Glomerular endothelial cell (primary cell): Measurements from ENCODE around the gene ARSA. TPM values are rescaled to one million over a fixed set of nuclear protein-coding genes. Genes with fewer than 3 reads are reported as not detected.

Source experiments
- DNase-seq: peaks from one replicate; pipeline ENCODE4 v3.0.0-alpha.2; 2011; ENCODE audit warnings: low read depth, low spot score; ENCODE audit errors: extremely low read depth
- total RNA-seq: library from RNA; depleted of rRNA; stranded (reverse); fragments of >200 nt; gene quantifications from 2 replicates; pipeline ENCODE4 v1.2.3, GENCODE V29; 2015

Gene ARSA
- total RNA-seq, 1 donor from 2014 or later = 59.4 TPM

DNA sequence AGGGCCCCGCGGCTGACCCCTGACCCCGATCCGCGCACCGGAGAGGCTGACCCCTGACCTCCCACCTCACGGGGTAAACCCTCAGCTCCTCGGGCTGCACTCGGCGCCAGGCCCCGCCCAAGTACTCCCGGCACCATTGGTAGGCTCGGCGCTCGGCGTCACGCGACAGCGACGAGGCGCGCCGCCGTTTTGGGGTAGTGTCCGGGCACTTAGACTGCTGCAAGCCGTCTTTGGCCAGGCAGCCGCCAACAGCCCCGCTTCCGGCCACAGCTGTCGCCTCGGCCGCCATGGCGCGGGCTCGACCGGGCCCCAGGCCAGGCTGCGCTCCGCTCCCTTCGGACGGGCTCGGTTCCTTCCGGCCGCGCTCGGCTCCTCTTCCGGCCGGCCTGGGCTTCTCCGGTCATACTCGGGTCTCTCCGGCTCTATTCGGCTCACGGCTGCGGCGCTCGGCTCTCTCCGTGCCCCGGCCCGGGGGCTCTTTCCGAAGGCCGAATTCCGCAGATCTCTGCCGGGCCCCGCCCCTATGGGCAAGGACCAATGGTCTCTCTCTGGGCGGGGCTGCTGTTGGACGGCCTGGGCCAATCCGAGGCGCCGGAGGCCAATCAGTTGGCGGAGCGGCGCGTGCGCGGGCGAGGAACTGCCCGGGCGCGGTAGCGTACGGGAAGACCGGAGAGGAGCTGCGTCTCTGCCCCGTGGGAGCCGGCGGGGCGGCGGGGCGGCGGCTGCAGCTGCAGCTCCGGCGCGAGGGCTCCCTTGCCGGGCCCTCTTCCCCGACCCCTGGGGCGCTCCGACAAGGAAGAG, 45.3 kb downstream of the ARSA start, which contains the start of gene CHKB:
Gene CHKB (minus strand): TSS at position 357 of the 801 bp plus-strand sequence. CDS start 68 bp downstream, at position 289.
- DNase-seq = peak; percentile 58

DNA sequence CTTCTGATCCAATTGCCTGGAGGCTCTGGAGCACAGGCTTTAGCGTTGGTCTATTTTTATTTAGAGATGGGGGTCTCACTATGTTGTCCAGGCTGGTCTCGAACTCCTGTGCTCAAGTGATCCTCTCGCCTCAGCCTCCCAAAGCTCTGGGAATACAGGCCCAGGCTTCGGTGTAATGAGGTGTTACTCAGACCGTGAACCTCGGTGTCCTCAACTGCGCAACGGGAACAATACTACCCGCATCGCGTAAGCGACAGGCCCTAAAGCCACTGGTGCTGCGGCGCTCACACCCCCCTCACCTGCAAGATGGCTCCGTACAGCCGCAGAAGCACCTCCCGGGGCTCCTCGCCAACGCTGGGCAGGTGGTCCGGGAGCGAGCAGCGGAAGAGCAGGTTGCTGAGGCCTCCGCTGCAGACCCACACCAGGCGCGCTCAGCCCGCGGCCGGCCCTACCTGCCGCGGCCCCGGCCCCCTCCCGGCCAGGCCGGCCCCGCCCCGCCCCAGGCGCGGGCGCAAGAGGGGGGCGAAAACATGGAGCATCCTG, 45.9 kb downstream of the ARSA start:
- DNase-seq = no peak

DNA sequence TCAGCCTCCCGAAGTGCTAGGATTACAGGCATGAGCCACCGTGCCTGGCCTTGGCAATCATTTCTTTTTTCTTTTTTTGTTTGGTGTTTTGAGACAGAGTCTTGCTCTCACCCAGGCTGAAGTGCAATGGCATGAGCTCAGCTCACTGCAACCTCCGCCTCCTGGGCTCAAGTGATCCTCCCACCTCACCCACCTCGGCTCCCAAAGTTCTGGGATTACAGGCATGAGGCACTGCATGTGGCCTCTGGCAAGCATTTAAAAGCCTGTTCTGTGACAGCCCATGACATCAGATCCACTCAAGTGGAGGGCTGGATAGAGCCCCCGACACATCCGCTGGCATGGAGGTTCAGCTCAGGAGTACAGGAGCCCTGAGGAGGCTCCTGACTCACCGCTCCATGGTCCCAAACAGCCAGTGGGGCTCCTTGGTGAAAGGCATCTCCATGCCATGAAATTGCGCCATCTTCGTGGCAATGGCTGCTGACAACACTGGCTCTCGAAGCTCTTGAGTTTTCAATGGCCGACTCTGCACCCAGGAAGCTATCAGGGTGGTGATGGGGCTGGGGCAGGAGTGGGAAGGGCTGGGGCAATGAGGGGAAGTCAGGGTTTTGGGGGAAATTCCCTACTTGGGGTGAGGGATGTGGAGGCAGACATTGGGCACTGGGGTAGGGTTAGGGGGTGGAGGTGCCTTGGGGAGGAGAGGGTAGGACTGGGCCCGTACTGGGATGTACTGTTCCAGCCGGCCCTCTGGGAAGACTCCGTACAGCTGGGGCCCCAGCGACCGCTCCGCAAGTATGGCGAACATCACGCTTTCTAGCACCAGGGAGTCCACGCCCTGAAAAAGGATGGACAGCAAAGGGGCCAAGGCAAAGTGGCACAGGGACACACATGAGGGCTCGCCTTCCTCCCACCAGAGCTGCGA, 46.7 kb downstream of the ARSA start:
- no peak for DNase-seq

DNA sequence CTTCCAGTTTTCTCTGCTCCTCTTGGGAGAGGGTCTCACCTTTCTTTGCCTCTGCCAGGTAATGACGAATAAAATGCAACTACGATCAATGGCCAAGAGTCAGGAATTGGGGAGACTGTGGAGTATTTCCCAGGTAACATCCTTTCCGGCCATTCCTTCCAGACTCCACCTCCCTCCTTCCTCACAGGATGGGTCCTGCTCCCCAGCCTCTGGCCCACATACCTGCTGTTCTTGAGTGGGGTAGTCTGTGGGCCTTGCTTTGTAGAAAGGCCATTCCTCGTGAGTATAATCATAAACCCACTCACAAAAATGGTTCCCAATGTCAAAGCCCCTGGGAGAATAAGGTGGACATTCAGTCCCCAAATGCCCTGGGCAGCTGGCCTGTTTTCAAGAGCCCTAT, 48.2 kb downstream of the ARSA start:
- no peak for DNase-seq

DNA sequence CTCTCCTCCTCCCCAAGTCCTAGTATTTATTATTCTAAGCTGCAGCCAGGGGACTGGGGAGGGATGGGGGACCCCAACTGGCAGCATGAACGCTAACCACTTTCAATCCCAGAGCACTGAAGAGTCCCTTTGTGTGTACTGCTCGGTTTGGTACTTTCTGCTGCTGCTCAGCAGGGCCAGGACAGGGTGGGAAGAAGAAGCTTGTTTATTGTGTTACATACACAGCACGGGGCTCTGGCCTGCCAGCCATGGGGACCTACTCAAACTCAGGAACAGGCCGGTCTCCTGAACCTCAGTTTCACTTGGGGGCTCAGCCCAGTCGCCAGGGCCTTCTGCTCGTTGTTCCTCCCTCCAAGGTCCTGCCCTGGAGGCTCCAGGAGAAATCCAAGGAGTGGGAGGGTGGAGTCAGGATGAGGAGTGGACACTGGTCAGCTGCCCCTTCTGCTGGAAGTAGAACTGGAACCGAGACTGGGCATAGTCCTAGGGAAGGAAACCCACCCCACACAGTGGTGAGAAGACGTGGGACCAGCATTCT, 49.1 kb downstream of the ARSA start:
- no peak for DNase-seq

DNA sequence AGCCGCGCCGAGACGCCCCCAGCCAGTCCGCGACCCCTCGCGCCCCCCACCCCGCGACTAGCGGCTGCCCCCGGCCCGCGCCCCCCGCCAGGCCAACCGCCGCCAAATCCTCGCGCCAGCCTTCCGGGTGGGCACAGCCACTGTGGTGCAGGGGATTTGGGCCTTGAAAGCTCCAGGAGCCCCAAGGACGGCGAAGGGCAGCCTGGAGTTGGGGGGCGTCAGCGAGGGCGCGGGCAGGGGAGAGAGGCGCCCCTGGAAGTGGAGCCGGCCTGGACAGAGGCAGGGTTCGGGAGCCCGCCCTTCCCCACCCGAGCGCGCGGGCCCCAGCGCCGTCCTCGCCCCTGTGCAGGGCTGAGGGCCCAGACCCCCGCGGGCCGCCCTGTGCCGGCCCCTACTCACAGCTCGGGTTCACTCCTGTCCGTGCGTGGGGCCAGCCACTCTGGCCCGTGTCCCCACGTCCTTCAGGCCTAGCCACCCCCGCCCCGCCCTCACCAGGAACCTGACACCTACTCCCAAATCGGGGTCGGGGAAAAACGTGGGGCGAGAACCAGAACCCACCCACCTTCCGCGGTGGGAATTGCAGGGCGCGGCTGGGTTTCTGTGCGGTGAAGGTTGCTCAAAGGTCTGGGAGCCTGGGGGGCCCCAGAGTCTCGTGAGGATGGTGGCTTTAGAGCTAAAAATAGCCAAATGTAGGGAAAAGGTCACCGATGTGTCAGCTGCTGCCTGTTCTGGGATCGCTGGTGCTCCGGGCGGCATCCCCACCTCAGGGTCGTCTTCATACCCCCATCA, 49.8 kb downstream of the ARSA start, which contains the start of gene CPT1B:
Gene CPT1B (minus strand): TSS at position 441 of the 789 bp plus-strand sequence. CDS start 512 bp downstream, outside the sequence.
- no peak for DNase-seq

DNA sequence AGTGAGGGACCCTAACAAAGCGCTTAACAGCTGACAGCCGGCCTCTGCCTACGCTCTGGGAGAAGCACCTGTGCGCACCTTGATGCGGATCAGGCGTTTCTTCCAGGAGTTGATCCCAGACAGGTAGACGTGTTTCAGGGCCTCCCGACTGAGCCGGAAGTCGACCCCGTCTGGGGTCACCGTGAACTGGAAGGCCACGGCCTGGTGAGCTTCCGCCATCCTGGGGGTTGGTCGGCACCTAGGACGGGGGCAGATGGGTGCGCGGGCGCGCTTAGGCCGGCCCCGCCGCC, 50.3 kb downstream of the ARSA start:
- DNase-seq = no peak

DNA sequence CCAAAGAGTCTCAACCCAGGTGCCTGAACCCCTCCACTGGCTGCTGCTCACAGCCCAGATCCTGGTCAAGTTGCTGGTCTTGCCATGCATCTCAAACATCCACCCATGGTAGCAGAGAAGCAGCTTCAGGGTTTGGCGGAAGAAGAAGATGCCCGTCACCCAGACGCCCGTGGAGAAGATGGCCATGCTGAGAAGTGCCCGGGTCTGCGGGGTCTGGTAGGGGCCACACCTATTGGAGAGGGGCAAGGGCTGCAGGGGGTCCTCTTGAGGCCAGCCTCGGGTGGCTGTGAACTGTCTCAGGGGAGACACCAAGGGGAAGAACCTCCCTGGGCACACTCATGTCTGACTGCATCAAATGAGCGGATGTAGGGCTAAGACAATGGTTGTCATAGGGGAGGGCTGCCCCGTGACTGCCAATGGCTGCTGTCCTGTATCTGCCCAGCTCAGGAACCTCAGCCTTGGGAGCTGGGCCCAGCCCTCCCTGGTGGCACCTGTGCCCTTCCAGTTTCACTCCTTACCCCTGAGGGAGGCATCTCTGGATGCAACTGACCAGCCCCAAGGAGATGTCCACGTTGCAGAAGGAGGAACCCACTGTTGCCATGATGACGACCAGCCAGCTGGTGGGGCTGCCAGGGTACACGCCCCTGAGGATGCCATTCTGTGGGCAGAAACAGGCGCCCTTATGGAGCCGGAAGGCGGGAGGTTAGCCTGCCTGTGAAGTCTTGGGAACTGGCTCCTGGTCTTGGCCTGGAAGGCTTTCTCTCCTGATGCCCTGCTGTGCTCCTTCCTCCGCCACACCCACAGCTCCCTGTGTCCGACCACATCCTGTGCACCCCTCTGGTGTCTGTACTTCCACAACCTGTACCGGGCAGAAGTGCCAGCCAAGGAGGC, 50.9 kb downstream of the ARSA start:
- no peak for DNase-seq

DNA sequence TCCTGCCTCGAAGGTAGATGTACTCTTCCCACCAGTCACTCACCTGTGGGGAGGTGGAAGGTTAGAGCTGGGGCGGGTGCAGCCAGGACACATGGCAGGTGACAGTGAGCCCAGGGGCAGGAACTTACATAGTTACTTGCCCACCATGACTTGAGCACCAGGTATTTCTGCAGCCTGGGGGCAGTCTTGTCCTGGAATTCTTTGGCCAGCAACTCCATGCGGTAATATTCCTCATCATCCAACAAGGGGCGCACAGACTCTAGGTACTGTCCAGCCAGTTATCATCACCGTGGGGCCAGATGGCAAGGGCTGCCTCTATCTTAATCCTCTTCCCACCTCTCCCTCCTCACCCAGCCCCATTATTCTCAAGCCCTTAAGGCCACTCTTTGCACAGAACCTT, 51.9 kb downstream of the ARSA start:
- no peak for DNase-seq

DNA sequence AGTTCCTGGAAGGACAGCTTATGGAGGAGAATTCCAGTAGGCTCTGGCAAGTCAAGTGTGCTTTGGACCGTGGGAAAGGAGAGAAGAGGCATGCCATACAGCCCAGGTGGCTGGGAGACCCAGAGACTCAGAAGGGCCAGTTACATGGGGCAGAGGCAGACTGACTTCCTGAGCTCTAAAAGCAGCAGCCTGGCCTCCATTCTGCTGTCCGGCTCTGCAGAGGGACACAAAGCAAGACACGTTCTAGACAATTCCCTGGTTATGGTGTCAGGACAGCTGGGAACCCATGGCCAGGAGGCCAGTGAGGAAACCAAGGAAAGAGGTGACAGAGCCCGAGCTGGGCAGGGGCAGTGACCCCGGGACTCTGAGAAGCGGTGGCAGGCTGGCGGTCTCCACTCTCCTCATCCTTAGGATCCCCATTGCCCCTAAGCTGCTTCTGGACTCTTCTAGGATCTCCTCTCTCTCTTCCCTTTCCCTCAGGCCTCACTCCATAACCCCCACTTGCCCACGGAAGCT, 52.5 kb downstream of the ARSA start:
- DNase-seq = no peak

Other genes with a start within 250 kb of the ARSA start
- gene SBF1, start 153.1 kb downstream of the ARSA start, total RNA-seq = 53.7 and 66.0 TPM in 2 replicates
- gene ADM2, start 146.6 kb downstream of the ARSA start, total RNA-seq = 3.1 and 5.4 TPM in 2 replicates
- not detected in 2 replicates for gene MIOX, start 141.3 kb downstream of the ARSA start, total RNA-seq
- gene LMF2, start 120.5 kb downstream of the ARSA start, total RNA-seq = 82.2 and 93.8 TPM in 2 replicates
- gene NCAPH2, start 119.9 kb downstream of the ARSA start, total RNA-seq = 20.9 and 30.9 TPM in 2 replicates
- gene SCO2, start 102.6 kb downstream of the ARSA start, total RNA-seq = 2.6 and 7.3 TPM in 2 replicates
- gene TYMP, start 98.1 kb downstream of the ARSA start, total RNA-seq = 11.3 and 23.9 TPM in 2 replicates
- not detected in 2 replicates for gene KLHDC7B, start 82.3 kb downstream of the ARSA start, total RNA-seq
- gene SYCE3, start 65.2 kb downstream of the ARSA start, total RNA-seq = 1.7 and 2.6 TPM in 2 replicates
- gene CPT1B, start 49.7 kb downstream of the ARSA start, total RNA-seq = 10.7 TPM in 1 of 2 replicates, not detected in the other
- gene CHKB, start 45.3 kb downstream of the ARSA start, total RNA-seq = 42.7 and 60.4 TPM in 2 replicates
- 0.29 and 0.58 TPM in 2 replicates for gene MAPK8IP2, start 27.4 kb downstream of the ARSA start, total RNA-seq
- gene SHANK3, start 44.7 kb upstream of the ARSA start, total RNA-seq = 51.9 and 103 TPM in 2 replicates
- 0.76 TPM in 1 of 2 replicates, not detected in the other for gene ACR, start 110.1 kb upstream of the ARSA start, total RNA-seq
- gene RABL2B, start 155.5 kb upstream of the ARSA start, total RNA-seq = 9.6 and 15.3 TPM in 2 replicates